HepG2 (cell line): ENCODE measurements around the gene KCNH6. TPM values are rescaled to one million over a fixed set of nuclear protein-coding genes. Genes with fewer than 3 reads are reported as not detected.

ENCODE experiments used
- GPBP1L1 ChIP-seq: sonication (generic); formaldehyde crosslinking; IDR thresholded peaks from 2 replicates; pipeline ENCODE4 v1.5.0; 2020; ENCODE audit warnings: mild to moderate bottlenecking, missing genetic modification reagents
- HNF4G ChIP-seq, 2 experiments: sonication (generic) in 1 of 2; formaldehyde crosslinking in 1 of 2; IDR thresholded peaks; 2 replicates each; pipeline versions ENCODE4 v1.4.0 to v1.6.1; 2011 to 2020; ENCODE audit warnings: borderline replicate concordance in 2 of 2, low read depth in 2 of 2, mild to moderate bottlenecking in 2 of 2, low read length in 1 of 2, missing genetic modification reagents in 1 of 2, moderate library complexity in 1 of 2
- MAFK ChIP-seq, 2 experiments: IDR thresholded peaks in 1 of 2; conservative IDR thresholded peaks in 1 of 2; 2 replicates each; pipeline ENCODE4 v1.6.1; 2011; ENCODE audit warnings: improper control_type of control experiment in 2 of 2, low read length in 2 of 2
- RFXAP ChIP-seq: sonication (generic); formaldehyde crosslinking; IDR thresholded peaks from 2 replicates; pipeline ENCODE4 v1.4.0; 2020; ENCODE audit warnings: missing genetic modification reagents, borderline replicate concordance
- TOPORS ChIP-seq: sonication (generic); formaldehyde crosslinking; IDR thresholded peaks from 2 replicates; pipeline ENCODE4 v1.8.0; 2023; ENCODE audit warnings: mild to moderate bottlenecking, missing genetic modification reagents
- ZBTB7A ChIP-seq: sonication (generic); formaldehyde crosslinking; IDR thresholded peaks from 2 replicates; pipeline ENCODE4 v1.8.0; 2022; ENCODE audit warnings: mild to moderate bottlenecking, missing genetic modification reagents
- ZFP36 ChIP-seq: fragments of 150-350 bp; IDR thresholded peaks from 2 replicates; pipeline ENCODE4 v1.6.1; 2018; ENCODE audit warnings: borderline replicate concordance, low read length, low read depth; ENCODE audit not compliant: partially characterized antibody
- ZFY ChIP-seq: sonication (generic); formaldehyde crosslinking; IDR thresholded peaks from 2 replicates; pipeline ENCODE4 v1.4.0; 2020; ENCODE audit warnings: missing genetic modification reagents
- ZNF446 ChIP-seq: sonication (generic); formaldehyde crosslinking; IDR thresholded peaks from 2 replicates; pipeline ENCODE4 v1.5.0; 2020; ENCODE audit warnings: mild to moderate bottlenecking, missing genetic modification reagents
- ZNF570 ChIP-seq: sonication (generic); formaldehyde crosslinking; IDR thresholded peaks from 2 replicates; pipeline ENCODE4 v1.4.0; 2020; ENCODE audit warnings: mild to moderate bottlenecking, missing genetic modification reagents, borderline replicate concordance
- ZNF687 ChIP-seq: sonication (generic); formaldehyde crosslinking; IDR thresholded peaks from 2 replicates; pipeline ENCODE4 v1.5.1; 2020; ENCODE audit warnings: mild to moderate bottlenecking, missing genetic modification reagents, moderate library complexity
- ZNF800 ChIP-seq: sonication (generic); formaldehyde crosslinking; IDR thresholded peaks from 2 replicates; pipeline ENCODE4 v1.4.0; 2020; ENCODE audit warnings: missing genetic modification reagents
- polyA plus RNA-seq, 8 experiments: library from polyadenylated mRNA; depleted of rRNA in 3 of 8; stranded (reverse) in 7 of 8; unstranded in 1 of 8; fragments of >200 nt; fragmentation: Illumina TruSeq in 4 of 8; extraction: Trizol in 4 of 8; gene quantifications; 2 replicates each; pipeline versions ENCODE4 v1.2.1 to v1.2.3, GENCODE V29; 2011 to 2016; ENCODE audit warnings: low read depth in 4 of 8, missing spikeins in 1 of 8, mixed read lengths in 1 of 8; ENCODE audit not compliant: insufficient read depth in 1 of 8
- total RNA-seq, 5 experiments: library from RNA; depleted of rRNA; stranded (reverse); fragments of >200 nt; fragmentation: Illumina TruSeq; extraction: Trizol; gene quantifications; 2 replicates each; pipeline ENCODE4 v1.2.3, GENCODE V29; 2016; ENCODE audit warnings: low read depth in 1 of 5
- TF ChIP-seq, protein P1 (sequence below): sonication (generic); formaldehyde crosslinking; IDR thresholded peaks from 2 replicates; pipeline ENCODE4 v1.4.0; 2020; ENCODE audit warnings: missing genetic modification reagents
- TF ChIP-seq, protein P2 (sequence below): sonication (generic); formaldehyde crosslinking; IDR thresholded peaks from 2 replicates; pipeline ENCODE4 v1.4.0; 2020; ENCODE audit warnings: missing genetic modification reagents

The KCNH6 gene
- total and polyA plus RNA-seq, 2 of the 13 experiments (the other 11 are each of a cell fraction or from before 2014, with no cell fraction given) = 0.05 to 0.18 TPM

DNA sequence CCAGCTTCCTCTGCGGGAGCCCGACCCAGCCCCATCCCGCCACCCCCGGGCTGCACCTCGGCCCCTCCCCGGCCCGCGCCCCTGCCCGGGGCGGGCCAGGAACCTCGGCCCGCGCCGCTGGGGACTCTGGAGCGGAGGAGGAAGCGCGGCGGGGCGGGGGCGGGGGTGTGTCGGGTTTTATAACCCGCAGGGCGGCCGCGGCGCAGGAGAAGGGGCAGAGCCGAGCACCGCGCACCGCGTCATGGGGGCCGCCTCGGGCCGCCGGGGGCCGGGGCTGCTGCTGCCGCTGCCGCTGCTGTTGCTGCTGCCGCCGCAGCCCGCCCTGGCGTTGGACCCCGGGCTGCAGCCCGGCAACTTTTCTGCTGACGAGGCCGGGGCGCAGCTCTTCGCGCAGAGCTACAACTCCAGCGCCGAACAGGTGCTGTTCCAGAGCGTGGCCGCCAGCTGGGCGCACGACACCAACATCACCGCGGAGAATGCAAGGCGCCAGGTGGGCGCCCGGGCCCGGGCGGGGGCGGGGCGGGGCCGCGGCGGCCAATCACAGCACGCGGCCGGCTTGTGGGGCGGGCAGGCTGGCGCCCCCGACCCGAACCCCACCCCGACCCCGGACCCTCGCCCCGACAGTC, 46.2 kb upstream of the KCNH6 start, which contains the start of gene ACE (continued):
- TF ChIP-seq ZNF800 (CRISPR knock-in tag) (peak; percentile 92; the same call in 1 of the 2 replicates), ZNF687 (CRISPR knock-in tag) (peak; percentile 60), RFXAP (no peak), TOPORS (CRISPR knock-in tag) (no peak), ZNF446 (CRISPR knock-in tag) (0 out of 2 replicates have a peak, but pooled peaks have one; percentile 38), HNF4G (IDR thresholded peaks at IDR 0.05; ENCODE audit: borderline replicate concordance, low read depth, low read length) (0 out of 2 replicates have a peak, but pooled peaks have one; percentile 5), HNF4G (CRISPR knock-in tag; IDR thresholded peaks at IDR 0.05; ENCODE audit: borderline replicate concordance, low read depth) (no peak), ZNF570 (CRISPR knock-in tag) (no peak), GPBP1L1 (CRISPR knock-in tag) (no peak), MAFK (conservative IDR thresholded peaks at IDR 0.05 in 1 of 2, IDR thresholded peaks at IDR 0.05 in 1 of 2; ENCODE audit: low read length in 2 of 2) (0 out of 4 replicates have a peak, but pooled peaks of 1 of the 2 experiments have one; percentile 6), ZFY (CRISPR knock-in tag) (peak; percentile 47), ZFP36 (no peak), ZBTB7A (no peak)
- TF ChIP-seq, protein P1, sequence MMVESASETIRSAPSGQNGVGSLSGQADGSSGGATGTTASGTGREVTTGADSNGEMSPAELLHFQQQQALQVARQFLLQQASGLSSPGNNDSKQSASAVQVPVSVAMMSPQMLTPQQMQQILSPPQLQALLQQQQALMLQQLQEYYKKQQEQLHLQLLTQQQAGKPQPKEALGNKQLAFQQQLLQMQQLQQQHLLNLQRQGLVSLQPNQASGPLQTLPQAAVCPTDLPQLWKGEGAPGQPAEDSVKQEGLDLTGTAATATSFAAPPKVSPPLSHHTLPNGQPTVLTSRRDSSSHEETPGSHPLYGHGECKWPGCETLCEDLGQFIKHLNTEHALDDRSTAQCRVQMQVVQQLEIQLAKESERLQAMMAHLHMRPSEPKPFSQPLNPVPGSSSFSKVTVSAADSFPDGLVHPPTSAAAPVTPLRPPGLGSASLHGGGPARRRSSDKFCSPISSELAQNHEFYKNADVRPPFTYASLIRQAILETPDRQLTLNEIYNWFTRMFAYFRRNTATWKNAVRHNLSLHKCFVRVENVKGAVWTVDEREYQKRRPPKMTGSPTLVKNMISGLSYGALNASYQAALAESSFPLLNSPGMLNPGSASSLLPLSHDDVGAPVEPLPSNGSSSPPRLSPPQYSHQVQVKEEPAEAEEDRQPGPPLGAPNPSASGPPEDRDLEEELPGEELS = no peak
- TF ChIP-seq, protein P2, sequence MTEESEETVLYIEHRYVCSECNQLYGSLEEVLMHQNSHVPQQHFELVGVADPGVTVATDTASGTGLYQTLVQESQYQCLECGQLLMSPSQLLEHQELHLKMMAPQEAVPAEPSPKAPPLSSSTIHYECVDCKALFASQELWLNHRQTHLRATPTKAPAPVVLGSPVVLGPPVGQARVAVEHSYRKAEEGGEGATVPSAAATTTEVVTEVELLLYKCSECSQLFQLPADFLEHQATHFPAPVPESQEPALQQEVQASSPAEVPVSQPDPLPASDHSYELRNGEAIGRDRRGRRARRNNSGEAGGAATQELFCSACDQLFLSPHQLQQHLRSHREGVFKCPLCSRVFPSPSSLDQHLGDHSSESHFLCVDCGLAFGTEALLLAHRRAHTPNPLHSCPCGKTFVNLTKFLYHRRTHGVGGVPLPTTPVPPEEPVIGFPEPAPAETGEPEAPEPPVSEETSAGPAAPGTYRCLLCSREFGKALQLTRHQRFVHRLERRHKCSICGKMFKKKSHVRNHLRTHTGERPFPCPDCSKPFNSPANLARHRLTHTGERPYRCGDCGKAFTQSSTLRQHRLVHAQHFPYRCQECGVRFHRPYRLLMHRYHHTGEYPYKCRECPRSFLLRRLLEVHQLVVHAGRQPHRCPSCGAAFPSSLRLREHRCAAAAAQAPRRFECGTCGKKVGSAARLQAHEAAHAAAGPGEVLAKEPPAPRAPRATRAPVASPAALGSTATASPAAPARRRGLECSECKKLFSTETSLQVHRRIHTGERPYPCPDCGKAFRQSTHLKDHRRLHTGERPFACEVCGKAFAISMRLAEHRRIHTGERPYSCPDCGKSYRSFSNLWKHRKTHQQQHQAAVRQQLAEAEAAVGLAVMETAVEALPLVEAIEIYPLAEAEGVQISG (CRISPR knock-in tag) = peak; percentile 49
